Spleen (tissue), 7 donors: Measurements from ENCODE around the gene ZNF565.

Experiments
- POLR2A ChIP-seq, 3 donors: fragments of 450-650 bp; IDR thresholded peaks; one replicate each; pipeline ENCODE4 v1.5.1; 2017; ENCODE audit warnings: antibody characterized with exemption in 3 of 3, mild to moderate bottlenecking in 1 of 3
- POLR2AphosphoS5 ChIP-seq, 3 donors: sonication (generic); formaldehyde crosslinking; IDR thresholded peaks; one replicate each; pipeline ENCODE4 v1.5.1; 2017; ENCODE audit warnings: antibody characterized with exemption in 3 of 3
- TF ChIP-seq, protein P1 (sequence below), 11 experiments: fragments of 200-600 bp in 7 of 11; fragments of 450-650 bp in 4 of 11; sonication (generic) in 4 of 11; IDR thresholded peaks in 8 of 11; conservative IDR thresholded peaks in 3 of 11; 1 replicate in 7 of 11; 2 replicates in 4 of 11; pipeline versions ENCODE4 v1.4.0 to v1.8.0; 2016 to 2021; ENCODE audit warnings: antibody characterized with exemption in 11 of 11, inconsistent platforms in 4 of 11, mild to moderate bottlenecking in 1 of 11
- donor health status: DM: no; HTN: no; CAD: no; lungs with moderate emphysema.
- donor health status: DM: no; HTN: no; CAD: no.
- donor health status: DM: no; HTN: no; CAD: no.

DNA sequence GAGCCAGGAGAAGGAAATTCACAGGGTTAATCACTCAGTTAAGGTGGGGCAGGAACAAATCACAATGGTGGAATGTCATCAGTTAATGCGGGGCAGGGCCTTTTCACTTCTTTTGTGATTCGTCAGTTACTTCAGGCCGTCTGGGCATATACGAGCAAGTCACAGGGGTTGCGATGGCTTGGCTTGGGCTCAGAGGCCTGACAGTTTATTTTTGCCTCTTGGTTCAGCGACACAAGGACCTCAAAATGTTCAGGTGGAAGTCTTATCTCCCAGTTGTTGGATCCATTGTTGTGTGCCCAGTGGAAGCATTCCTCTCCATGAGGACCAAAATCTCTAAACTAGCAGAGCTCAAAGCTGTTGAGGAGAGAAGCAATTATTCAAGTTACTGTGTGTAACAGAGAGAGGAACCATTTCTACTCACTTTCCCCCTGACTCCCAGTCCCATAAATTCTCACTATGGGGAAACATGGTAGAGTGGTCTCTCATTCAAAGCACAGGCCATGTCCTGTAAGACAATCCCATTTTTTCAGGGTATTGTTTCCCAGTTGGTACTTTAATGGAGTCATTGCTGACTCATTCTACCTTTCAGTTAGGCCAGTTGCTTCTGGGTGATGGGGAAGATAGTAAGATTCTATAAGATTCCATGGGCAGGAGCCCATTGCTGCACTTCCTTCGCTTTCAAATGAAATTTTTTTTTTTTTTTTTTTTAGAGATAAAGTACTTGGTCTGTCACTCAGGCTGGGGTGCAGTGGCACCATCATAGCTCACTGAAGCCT, 53.5 kb downstream of the ZNF565 start:
- TF ChIP-seq, protein P1, sequence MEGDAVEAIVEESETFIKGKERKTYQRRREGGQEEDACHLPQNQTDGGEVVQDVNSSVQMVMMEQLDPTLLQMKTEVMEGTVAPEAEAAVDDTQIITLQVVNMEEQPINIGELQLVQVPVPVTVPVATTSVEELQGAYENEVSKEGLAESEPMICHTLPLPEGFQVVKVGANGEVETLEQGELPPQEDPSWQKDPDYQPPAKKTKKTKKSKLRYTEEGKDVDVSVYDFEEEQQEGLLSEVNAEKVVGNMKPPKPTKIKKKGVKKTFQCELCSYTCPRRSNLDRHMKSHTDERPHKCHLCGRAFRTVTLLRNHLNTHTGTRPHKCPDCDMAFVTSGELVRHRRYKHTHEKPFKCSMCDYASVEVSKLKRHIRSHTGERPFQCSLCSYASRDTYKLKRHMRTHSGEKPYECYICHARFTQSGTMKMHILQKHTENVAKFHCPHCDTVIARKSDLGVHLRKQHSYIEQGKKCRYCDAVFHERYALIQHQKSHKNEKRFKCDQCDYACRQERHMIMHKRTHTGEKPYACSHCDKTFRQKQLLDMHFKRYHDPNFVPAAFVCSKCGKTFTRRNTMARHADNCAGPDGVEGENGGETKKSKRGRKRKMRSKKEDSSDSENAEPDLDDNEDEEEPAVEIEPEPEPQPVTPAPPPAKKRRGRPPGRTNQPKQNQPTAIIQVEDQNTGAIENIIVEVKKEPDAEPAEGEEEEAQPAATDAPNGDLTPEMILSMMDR (IDR thresholded peaks at IDR 0.05 in 8 of 11, conservative IDR thresholded peaks at IDR 0.05 in 3 of 11) = no peak
- TF ChIP-seq POLR2A (IDR thresholded peaks at IDR 0.05) (no peak), POLR2AphosphoS5 (IDR thresholded peaks at IDR 0.05) (no peak)
